Loucy (cell line): ENCODE measurements around the gene KCNN3.

Experiments
- H2AFZ ChIP-seq: fragments of 200-600 bp; sonication (generic); 2 replicates; pipeline ENCODE4 v1.6.0; 2016; ENCODE audit warnings: antibody characterized with exemption, mild to moderate bottlenecking, low read length, moderate library complexity
- H3F3A ChIP-seq: fragments of 200-600 bp; 2 replicates; pipeline ENCODE4 v1.6.0; 2016; ENCODE audit warnings: antibody characterized with exemption, low read depth, mild to moderate bottlenecking
- H3K27me3 ChIP-seq: fragments of 200-600 bp; sonication (generic); 2 replicates; pipeline ENCODE4 v1.6.1; 2014; ENCODE audit warnings: low read length, mild to moderate bottlenecking; ENCODE audit not compliant: insufficient read depth, poor library complexity, severe bottlenecking
- H3K36me3 ChIP-seq: fragments of 200-600 bp; sonication (generic); 2 replicates; pipeline ENCODE4 v1.6.1; 2016; ENCODE audit warnings: low read length; ENCODE audit not compliant: insufficient read depth
- H3K4me1 ChIP-seq: fragments of 200-600 bp; sonication (generic); 2 replicates; pipeline ENCODE4 v1.5.1; 2014; ENCODE audit warnings: low read length, mild to moderate bottlenecking; ENCODE audit not compliant: insufficient read depth, poor library complexity, severe bottlenecking
- H3K4me2 ChIP-seq: fragments of 200-600 bp; sonication (generic); 2 replicates; pipeline ENCODE4 v1.6.0; 2014; ENCODE audit warnings: antibody characterized with exemption, low read length, low read depth, mild to moderate bottlenecking; ENCODE audit not compliant: poor library complexity, severe bottlenecking
- H3K4me3 ChIP-seq: fragments of 200-600 bp; sonication (generic); 2 replicates; pipeline ENCODE4 v1.5.1; 2014; ENCODE audit warnings: low read length, mild to moderate bottlenecking, mixed read lengths; ENCODE audit not compliant: poor library complexity, severe bottlenecking
- H3K79me2 ChIP-seq: fragments of 200-600 bp; sonication (generic); 2 replicates; pipeline ENCODE4 v1.6.1; 2014; ENCODE audit warnings: low read length; ENCODE audit not compliant: insufficient read depth
- H3K9ac ChIP-seq: fragments of 200-600 bp; sonication (generic); 2 replicates; pipeline ENCODE4 v1.6.0; 2014; ENCODE audit warnings: mild to moderate bottlenecking, low read depth, low read length, moderate library complexity; ENCODE audit not compliant: poor library complexity, severe bottlenecking
- H3K9me2 ChIP-seq: fragments of 200-600 bp; sonication (generic); replicated peaks from 2 replicates; pipeline ENCODE4 v1.6.1; 2016; ENCODE audit warnings: low read depth, low read length, mixed read lengths
- H3K9me3 ChIP-seq: fragments of 200-600 bp; sonication (generic); 2 replicates; pipeline ENCODE4 v1.6.1; 2014; ENCODE audit warnings: mild to moderate bottlenecking, antibody characterized with exemption, low read length, low read depth; ENCODE audit not compliant: insufficient read depth
- H4K20me1 ChIP-seq: fragments of 200-600 bp; sonication (generic); 2 replicates; pipeline ENCODE4 v1.6.0; 2014; ENCODE audit warnings: antibody characterized with exemption, low read length, mild to moderate bottlenecking; ENCODE audit not compliant: insufficient read depth, poor library complexity, severe bottlenecking
- EZH2phosphoT487 ChIP-seq: fragments of 200-600 bp; IDR thresholded peaks from 2 replicates; pipeline ENCODE4 v1.6.1; 2018; ENCODE audit warnings: antibody characterized with exemption, mild to moderate bottlenecking, moderate library complexity, borderline replicate concordance
- TF ChIP-seq, protein P1 (sequence below): fragments of 200-600 bp; sonication (generic); conservative IDR thresholded peaks from 2 replicates; pipeline ENCODE4 v1.5.1; 2014; ENCODE audit warnings: mild to moderate bottlenecking, antibody characterized with exemption, low read length

The KCNN3 gene

DNA sequence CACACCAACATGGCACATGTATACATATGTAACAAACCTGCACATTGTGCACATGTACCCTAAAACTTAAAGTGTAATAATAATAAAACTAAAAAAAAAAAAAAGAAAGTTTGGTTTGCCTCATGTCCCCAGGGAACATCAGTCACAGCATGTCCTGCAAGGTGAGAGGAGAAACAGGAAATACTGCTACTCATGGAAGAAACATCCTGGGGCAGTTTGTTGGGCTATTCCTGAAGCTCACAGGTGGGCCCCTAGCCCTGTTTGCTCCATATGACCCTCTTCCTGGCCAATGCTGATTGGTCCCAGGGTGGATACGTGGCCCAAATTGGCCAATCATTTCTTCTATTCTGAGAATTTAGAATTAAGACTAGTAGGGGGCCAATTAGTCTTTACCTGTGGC lies 158.7 kb downstream of the KCNN3 start:
- Histone ChIP-seq H3K79me2 (no peaks in the 10 kb centered on the region), H3K9me3 (no peaks in the 10 kb centered on the region), H3F3A (0 out of 2 replicates have a peak, but pooled peaks cover 5% of the 10 kb centered on the region), H3K9ac (no peak overlapping the region), H3K27me3 (no peaks in the 10 kb centered on the region), H3K4me1 (peaks cover 4% of the 10 kb centered on the region), H3K36me3 (no peaks in the 10 kb centered on the region), H3K4me3 (no peak overlapping the region), H3K9me2 (no peaks in the 10 kb centered on the region), H2AFZ (no peak overlapping the region), H4K20me1 (no peaks in the 10 kb centered on the region), H3K4me2 (no peak overlapping the region)
- TF ChIP-seq, protein P1, sequence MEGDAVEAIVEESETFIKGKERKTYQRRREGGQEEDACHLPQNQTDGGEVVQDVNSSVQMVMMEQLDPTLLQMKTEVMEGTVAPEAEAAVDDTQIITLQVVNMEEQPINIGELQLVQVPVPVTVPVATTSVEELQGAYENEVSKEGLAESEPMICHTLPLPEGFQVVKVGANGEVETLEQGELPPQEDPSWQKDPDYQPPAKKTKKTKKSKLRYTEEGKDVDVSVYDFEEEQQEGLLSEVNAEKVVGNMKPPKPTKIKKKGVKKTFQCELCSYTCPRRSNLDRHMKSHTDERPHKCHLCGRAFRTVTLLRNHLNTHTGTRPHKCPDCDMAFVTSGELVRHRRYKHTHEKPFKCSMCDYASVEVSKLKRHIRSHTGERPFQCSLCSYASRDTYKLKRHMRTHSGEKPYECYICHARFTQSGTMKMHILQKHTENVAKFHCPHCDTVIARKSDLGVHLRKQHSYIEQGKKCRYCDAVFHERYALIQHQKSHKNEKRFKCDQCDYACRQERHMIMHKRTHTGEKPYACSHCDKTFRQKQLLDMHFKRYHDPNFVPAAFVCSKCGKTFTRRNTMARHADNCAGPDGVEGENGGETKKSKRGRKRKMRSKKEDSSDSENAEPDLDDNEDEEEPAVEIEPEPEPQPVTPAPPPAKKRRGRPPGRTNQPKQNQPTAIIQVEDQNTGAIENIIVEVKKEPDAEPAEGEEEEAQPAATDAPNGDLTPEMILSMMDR = no peak
- no peak for TF ChIP-seq EZH2phosphoT487

DNA sequence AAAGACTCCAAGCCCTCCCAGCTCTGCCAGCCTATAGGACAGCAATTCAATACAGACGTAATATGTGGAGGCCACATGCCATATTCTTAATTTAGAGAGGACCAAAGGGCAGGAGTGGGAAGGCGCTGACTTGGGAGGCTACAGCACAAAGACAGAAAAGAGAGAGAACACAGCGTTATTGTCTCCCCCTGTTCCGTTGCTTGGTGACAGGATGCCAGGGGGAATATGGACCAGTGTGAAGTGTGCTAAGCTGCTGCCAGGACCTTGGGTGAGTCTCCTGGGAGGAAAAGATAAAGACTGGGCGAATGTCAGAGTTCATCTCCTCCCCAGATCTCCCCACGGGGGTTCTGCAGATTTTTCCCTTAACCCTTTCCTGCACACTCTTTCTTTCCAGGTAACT lies 160.0 kb downstream of the KCNN3 start:
- Histone ChIP-seq H3K79me2 (no peaks in the 10 kb centered on the region), H3K27me3 (no peaks in the 10 kb centered on the region), H3K4me1 (peaks cover 4% of the 10 kb centered on the region), H3K9ac (no peak overlapping the region), H3K4me2 (no peak overlapping the region), H3K9me2 (no peaks in the 10 kb centered on the region), H2AFZ (no peak overlapping the region), H3K36me3 (no peaks in the 10 kb centered on the region), H3K4me3 (no peak overlapping the region), H3K9me3 (no peaks in the 10 kb centered on the region), H4K20me1 (no peaks in the 10 kb centered on the region), H3F3A (no peaks in the 10 kb centered on the region)
- TF ChIP-seq, protein P1 = no peak
- TF ChIP-seq EZH2phosphoT487 = no peak

DNA sequence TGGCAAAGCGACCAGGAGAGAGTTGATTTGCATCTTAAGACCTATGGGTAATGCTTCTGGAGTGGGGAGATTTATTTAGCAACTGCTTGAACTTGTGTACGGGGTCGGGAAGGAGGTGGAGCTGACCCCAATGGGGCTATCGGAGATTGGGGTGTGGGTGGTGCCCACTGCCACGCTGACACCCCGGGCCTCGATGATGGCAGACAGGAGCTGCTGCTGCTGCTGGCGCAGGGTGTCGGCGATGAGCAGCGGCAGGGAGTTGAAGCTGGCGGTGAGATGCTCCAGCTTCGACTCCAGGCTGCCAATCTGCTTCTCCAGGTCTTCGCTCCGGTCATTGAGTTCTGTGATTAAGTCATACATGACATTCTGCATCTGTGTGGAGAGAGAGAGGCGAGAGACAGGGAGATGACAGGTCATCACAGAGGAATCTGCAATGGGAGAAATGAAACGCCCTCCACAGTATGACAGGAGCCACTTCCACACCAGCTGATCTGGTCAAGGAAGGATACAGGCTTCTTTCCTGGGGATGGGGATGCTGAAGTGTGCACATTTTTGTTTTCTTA lies 162.1 kb downstream of the KCNN3 start:
- H3K27me3 ChIP-seq = no peaks in the 10 kb centered on the region
- H3K79me2 ChIP-seq = no peaks in the 10 kb centered on the region
- no peak overlapping the region for H2AFZ ChIP-seq
- H3K36me3 ChIP-seq = no peaks in the 10 kb centered on the region
- H3F3A ChIP-seq = no peaks in the 10 kb centered on the region
- no peaks in the 10 kb centered on the region for H3K9me3 ChIP-seq
- no peak overlapping the region for H3K9ac ChIP-seq
- peaks cover 4% of the 10 kb centered on the region for H3K4me1 ChIP-seq
- no peak overlapping the region for H3K4me3 ChIP-seq
- no peak overlapping the region for H3K4me2 ChIP-seq
- TF ChIP-seq, protein P1 = no peak
- TF ChIP-seq EZH2phosphoT487 = no peak
- no peaks in the 10 kb centered on the region for H4K20me1 ChIP-seq
- no peaks in the 10 kb centered on the region for H3K9me2 ChIP-seq
